HG02885 (cell line): Measurements from ENCODE around the gene BCL7B.
"Not testable (repeated sequence)": the region's sequence is repeated elsewhere in the genome, so short reads cannot be mapped to it uniquely, and the experiment has no call there.

Experiments used
- ATAC-seq: cut with Tn5 transposase; IDR thresholded peaks from one replicate; pipeline ENCODE4 v1.9.1; 2021; ENCODE audit warnings: mild to moderate bottlenecking; ENCODE audit not compliant: unreplicated experiment, poor library complexity

BCL7B gene

DNA sequence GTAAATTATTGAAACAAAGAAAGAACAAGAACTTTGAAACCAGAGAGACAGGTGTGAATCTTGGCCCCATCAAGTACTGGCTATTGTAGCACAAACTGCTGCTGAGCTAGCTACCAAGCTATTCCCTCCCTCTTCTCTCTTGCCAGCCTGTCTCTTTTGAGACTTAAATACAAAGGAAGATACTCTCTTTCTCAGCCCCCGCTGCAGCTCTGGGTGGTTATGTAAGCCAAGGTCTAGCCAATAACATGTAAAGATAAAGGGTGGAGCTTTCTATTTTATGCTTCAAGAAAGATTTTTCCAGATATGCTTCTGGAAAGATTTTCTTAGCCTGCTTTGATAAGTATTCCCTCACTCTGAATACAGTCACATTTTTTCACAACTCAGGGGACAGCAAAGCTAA is 52.6 kb downstream of the BCL7B start:
- no peak for ATAC-seq

DNA sequence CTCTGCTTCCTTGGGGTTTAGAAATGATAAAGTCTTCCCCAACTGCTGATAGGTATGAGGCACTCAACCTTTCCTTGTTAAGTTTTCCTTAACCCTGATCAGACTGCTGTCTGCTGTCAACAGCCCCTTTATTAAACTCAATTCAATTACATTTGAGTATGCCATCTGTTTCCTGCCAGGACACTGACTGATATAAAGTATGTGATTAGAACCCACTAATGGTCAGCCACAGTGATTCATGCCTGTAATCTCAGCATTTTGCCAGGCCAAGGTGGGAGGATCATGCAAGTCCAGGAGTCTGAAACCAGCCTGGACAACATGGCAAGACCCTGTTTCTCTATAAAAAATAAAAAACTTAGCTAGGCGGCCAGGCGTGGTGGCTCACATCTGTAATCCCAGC is 53.5 kb downstream of the BCL7B start:
- ATAC-seq: no peak

DNA sequence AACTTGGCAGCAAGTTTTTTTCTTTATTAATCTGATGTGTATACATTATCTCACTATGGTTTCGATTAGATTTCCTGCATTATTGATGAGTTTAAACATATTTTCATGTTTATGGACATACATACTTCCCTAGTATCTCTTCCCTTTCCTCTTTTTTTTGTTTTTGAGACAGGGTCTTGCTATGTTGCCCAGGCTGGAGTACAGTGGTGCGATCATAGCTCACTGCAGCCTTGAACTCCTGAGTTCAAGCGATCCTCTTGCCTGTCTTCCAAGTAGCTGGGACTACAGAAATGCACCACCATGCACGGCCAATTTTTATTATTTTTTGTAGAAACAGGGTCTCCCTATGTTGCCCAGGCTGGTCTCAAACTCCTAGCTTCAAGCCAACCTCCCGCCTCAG is 54.3 kb downstream of the BCL7B start:
- no peak for ATAC-seq

DNA sequence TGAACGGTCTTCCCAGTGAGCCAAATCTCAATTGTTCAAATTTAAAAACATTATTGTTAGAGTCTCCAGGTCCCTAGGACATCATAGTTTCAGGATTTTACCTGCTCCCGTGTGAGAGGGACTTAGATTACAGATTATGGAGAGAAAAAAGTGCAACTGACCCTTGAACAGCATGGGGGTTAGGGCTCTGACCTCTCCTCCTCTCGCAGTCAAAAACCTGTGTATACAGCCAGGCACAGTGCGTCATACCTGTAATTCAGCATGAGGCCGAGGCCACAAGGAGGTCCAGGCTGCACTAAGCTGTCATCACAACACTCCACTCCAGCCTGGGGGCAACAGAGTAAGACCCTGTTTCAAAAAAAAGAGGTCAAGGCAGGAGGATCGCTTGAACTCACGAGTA is 60.9 kb downstream of the BCL7B start:
- ATAC-seq: no peak

DNA sequence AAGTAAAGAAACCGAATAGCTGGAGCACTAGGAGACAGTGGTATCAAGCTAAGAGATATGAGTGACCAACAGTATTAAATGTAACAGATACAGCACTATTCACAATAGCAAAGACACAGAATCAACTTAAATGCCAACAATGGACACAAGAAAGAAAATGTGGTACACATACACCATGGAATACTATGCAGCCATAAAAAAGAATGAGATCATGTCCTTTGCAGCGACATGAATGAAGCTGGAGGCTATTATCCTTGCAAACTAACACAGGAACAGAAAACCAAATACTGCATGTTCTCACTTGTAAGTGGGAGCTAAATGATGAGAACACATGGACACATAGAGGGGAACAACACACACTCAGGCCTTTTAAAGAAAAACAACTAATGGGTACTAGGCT is 62.0 kb downstream of the BCL7B start:
- not testable (repeated sequence) for ATAC-seq

DNA sequence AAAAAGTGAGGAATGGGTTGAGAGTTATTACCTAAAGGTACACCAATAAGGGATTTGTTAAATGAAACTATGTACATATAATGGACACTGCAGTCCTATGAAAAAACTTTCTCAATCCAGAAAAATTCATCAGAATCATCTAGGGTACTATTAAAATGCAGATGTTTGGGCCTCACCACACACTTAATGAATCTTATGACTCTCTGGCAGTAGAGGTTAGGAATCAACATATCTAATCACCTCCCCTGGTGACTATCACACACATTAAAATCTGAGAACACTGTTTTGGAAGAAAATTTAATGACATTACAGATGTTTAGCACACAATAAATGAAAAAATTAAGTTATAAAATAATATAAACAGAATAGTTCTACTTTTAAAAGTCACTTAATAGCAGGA is 67.5 kb downstream of the BCL7B start:
- ATAC-seq: no peak

DNA sequence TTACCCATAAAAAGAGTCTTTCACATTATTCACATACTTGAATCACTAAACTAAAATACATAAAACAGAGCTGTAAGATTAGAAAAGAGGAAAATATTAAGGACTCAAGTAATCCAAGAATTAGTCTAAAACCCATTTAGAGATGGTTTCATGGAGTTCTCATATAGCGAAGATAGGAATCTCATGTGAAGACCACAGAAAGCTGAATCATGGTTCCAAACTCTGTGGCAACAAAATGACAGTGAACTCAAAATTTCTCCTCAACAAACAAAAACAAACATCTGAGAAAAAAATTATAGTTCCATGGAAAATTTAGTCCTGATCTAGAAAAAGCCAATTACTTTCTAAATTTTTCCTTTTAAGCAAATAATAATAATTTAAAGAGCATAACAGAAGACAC is 70.0 kb downstream of the BCL7B start:
- no peak for ATAC-seq
